Heart right ventricle (tissue), 16 donors: ENCODE results near the gene GALNS. TPM values are rescaled to one million over a fixed set of nuclear protein-coding genes. Genes with fewer than 3 reads are reported as not detected.

ENCODE experiments used
- ATAC-seq, 8 donors: fragments of 200-7000 bp; cut with Tn5 transposase; one replicate each; pipeline ENCODE4 v1.9.1; 2020; ENCODE audit warnings: mild to moderate bottlenecking in 8 of 8, moderate library complexity in 8 of 8, moderate number of reproducible peaks in 1 of 8
- DNase-seq, 2 donors: peaks; one replicate each; pipeline ENCODE4 v3.0.0-alpha.2; 2020
- H3K27ac ChIP-seq, 10 donors: fragments of 200-600 bp; sonication (generic) in 2 of 10; one replicate each; pipeline versions ENCODE4 v1.5.0 to v1.8.0; 2020 to 2022; ENCODE audit warnings: mild to moderate bottlenecking in 3 of 10
- H3K27me3 ChIP-seq, 7 donors: fragments of 200-600 bp; one replicate each; pipeline ENCODE4 v1.8.0; 2021 to 2022; ENCODE audit warnings: mild to moderate bottlenecking in 2 of 7
- H3K36me3 ChIP-seq, 9 donors: fragments of 200-600 bp; sonication (generic) in 1 of 9; one replicate each; pipeline versions ENCODE4 v1.5.0 to v1.8.0; 2020 to 2022; ENCODE audit warnings: mild to moderate bottlenecking in 2 of 9
- H3K4me1 ChIP-seq, 9 donors: fragments of 200-600 bp; sonication (generic) in 1 of 9; one replicate each; pipeline versions ENCODE4 v1.5.0 to v1.8.0; 2020 to 2022; ENCODE audit warnings: mild to moderate bottlenecking in 4 of 9
- H3K4me3 ChIP-seq, 10 donors: fragments of 200-600 bp; sonication (generic) in 2 of 10; one replicate each; pipeline versions ENCODE4 v1.5.0 to v1.8.0; 2020 to 2022; ENCODE audit warnings: mild to moderate bottlenecking in 7 of 10, moderate library complexity in 2 of 10
- H3K9me3 ChIP-seq, 11 donors: fragments of 200-600 bp in 10 of 11; sonication (generic) in 2 of 11; one replicate each; pipeline versions ENCODE4 v1.5.0 to v1.8.0; 2013 to 2022; ENCODE audit warnings: mild to moderate bottlenecking in 2 of 11, control low read depth in 1 of 11, moderate library complexity in 1 of 11
- WGBS, 2 donors: extraction: QIAGEN DNeasy Blood & Tissue Kit; methylation state at CpG; one replicate each; pipeline ENCODE4 v1.1.7; 2013; ENCODE audit warnings: inconsistent platforms in 1 of 2; 5-methylcytosine and 5-hydroxymethylcytosine counted together
- intact Hi-C, 10 donors: fragments of 100-400 bp; cut with DNase I; formaldehyde crosslinking; loops; one replicate each; pipeline versions ENCODE4 v1.11.1 to v1.14.2; 2022
- polyA plus RNA-seq, 2 donors: library from polyadenylated mRNA; stranded (reverse); fragments of 200-250 nt; gene quantifications; one replicate each; pipeline ENCODE4 v1.2.3, GENCODE V29; 2013
- total RNA-seq, 10 donors: library from RNA; stranded (reverse); fragmentation: NEBNext Ultra II Directional in 3 of 10; extraction: Animal tissue kit (Norgen Biotek cat#: 25700) in 3 of 10; gene quantifications; one replicate each; pipeline versions ENCODE4 v1.2.1 to v1.2.4, GENCODE V29; 2021 to 2023
- TF ChIP-seq, protein P1 (sequence below), 9 donors: fragments of 200-600 bp; sonication (generic) in 2 of 9; IDR thresholded peaks; one replicate each; pipeline versions ENCODE4 v1.5.0 to v1.8.0; 2021 to 2022; ENCODE audit warnings: antibody characterized with exemption in 9 of 9, mild to moderate bottlenecking in 5 of 9, moderate library complexity in 1 of 9
- donor health status: Arrhythmogenic right ventricular cardiomyopathy.
- donor health status: ischemic (EF 13 %, LVEDD 7.1; RV severe dilation, severe dysfunction).
- donor health status: healthy with polysubstance abuse.
- donor health status: DM: no; HTN: yes; CAD: no.
- donor health status: DM: no; HTN: no; CAD: no.
- donor health status: ischemic (EF 25% LVEDD 6.9; RV normal size, moderate dysfunction).
- donor health status: ischemic (EF 25% LVEDD 5.7; RV mildly dilated, moderate dysfunction).
- donor health status: healthy.
- donor health status: DM: yes; HTN: yes; CAD: no.
- donor health status: Ischemic cardiomyopathy.
- donor health status: ischemic (EF 35%, LVEDD 5.7; RV mildly dilated, moderate dysfunction).
- donor health status: nonischemic (EF 11% LVEDD 7.7; RV severe dilation, severe dysfunction).
- donor health status: DM: yes; HTN: yes; CAD: no.
- donor health status: PGD.
- donor health status: ischemic (EF 29% LVEDD 5.4; RV normal size, mild dysfunction).
- donor health status: nonischemic (EF 23%, LVEDD 6.1; RV moderate dilation, normal function).

The GALNS gene
- total and polyA plus RNA-seq, 12 donors = 11.5 to 18.7 (median 13.8) TPM

DNA sequence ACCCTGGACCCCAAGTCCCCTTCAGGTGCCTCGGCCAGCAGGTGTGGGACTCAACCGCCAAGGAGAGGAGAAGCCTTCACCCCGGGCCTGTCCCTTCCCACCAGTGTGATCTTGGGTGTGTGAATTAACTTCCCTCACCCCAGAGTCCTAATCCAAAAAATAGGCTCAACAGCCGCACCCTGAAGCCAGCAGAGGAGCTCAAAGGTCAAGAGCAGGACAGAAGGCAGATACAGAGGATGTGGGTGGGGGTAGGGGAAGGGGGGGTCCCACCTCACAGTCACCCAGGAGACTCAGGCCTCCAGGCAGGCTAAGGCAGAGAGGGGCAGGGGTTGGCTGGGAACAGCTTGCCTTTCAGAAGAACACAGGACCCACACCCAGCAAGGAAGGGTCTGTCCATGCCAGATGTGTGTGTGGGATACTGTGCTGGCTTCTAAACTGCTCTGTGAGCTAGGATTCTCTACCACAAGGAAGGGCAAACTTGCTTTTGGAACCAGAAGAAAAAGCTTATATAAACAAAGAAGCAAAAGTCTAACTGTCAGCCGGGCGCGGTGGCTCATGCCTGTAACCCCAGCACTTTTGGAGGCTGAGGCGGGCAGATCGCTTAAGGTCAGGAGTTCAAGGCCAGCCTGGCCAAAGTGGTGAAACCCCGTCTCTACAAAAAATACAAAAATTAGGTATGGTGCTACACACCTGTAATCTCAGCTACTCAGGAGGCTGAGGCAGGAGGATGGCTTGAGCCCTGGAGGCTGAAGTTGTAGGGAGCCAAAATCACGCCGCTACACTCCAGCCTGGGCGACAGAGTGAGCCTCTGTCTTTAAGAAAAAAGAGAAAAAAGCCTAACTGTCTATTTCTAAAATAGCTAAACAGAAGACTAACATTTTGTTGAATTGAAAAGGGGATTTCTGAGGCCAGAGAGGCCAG is 76.3 kb downstream of the GALNS start:
- Histone ChIP-seq H3K4me1 (peaks cover 12 to 66% (median 52%) of the 10 kb centered on the region in 9 donors), H3K27me3 (peaks cover 0 to 5% (median 0%) of the 10 kb centered on the region in 7 donors), H3K4me3 (peak overlapping the region in 1 of 10 donors; percentile 23), H3K27ac (peak overlapping the region in 3 of 10 donors; percentile 3 to 65 (median 29)), H3K36me3 (peaks cover 0 to 6% (median 0%) of the 10 kb centered on the region in 9 donors), H3K9me3 (no peaks in the 10 kb centered on the region)
- no peak for ATAC-seq
- TF ChIP-seq, protein P1, sequence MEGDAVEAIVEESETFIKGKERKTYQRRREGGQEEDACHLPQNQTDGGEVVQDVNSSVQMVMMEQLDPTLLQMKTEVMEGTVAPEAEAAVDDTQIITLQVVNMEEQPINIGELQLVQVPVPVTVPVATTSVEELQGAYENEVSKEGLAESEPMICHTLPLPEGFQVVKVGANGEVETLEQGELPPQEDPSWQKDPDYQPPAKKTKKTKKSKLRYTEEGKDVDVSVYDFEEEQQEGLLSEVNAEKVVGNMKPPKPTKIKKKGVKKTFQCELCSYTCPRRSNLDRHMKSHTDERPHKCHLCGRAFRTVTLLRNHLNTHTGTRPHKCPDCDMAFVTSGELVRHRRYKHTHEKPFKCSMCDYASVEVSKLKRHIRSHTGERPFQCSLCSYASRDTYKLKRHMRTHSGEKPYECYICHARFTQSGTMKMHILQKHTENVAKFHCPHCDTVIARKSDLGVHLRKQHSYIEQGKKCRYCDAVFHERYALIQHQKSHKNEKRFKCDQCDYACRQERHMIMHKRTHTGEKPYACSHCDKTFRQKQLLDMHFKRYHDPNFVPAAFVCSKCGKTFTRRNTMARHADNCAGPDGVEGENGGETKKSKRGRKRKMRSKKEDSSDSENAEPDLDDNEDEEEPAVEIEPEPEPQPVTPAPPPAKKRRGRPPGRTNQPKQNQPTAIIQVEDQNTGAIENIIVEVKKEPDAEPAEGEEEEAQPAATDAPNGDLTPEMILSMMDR (IDR thresholded peaks at IDR 0.05) = no peak
- intact Hi-C loops = loop anchor here in 1 of 10 donors (5.0 kb wide), 1 partner anchor 38 kb away; no protein-coding TSS in a partner anchor
- no peak for DNase-seq
- 81 to 85% methylated on average over 13 of the region's 13 CpGs for WGBS, 2 donors

DNA sequence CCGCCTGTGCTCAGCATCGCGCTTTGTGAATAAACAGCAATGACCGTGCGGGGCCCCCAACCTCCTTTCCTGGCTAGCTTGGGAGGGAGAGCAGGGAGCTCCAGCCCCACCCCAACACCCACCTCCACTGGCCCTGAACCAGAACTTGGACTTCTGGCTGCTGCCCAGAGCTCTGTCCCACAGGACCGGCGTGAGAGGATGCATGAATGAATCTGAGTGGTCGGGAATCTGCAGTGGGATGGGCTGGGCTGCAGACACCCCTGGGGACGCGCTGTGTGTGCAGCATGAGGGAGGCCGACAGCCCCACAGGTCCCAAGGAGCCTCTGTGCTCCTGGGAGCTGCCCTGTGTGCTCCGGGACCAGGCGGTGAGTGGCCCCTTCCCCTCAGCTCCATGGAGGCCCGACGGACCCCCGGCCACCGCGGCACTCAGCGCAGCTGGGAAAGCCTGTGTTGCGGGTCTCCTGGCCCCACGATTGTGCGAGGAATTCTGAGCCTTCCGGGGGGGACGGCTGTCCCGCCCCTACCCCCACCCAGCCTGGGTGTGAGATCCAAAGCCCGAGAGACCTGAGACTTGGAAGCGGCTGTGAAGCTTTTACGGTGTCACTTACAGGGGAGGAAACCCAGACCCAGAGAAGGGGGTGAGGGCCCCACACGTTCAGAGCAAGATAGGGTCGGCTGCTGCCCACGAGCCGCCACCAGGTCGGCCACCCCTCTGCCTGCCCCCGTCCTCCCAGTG is 77.2 kb downstream of the GALNS start:
- TF ChIP-seq, protein P1 (IDR thresholded peaks at IDR 0.05) = no peak
- 38 to 46% methylated on average over 34 of the region's 34 CpGs for WGBS, 2 donors
- DNase-seq (peak; percentile 72 to 77), ATAC-seq (peak; percentile 14 to 61 (median 43))
- intact Hi-C loops = loop anchor here in 1 of 10 donors (5.0 kb wide), 1 partner anchor 37 kb away; no protein-coding TSS in a partner anchor
- Histone ChIP-seq H3K4me1 (peaks cover 12 to 72% (median 54%) of the 10 kb centered on the region in 9 donors), H3K27ac (peak overlapping the region in 1 of 10 donors; percentile 65), H3K9me3 (no peaks in the 10 kb centered on the region), H3K27me3 (peaks cover 0 to 5% (median 0%) of the 10 kb centered on the region in 7 donors), H3K36me3 (peaks cover 0 to 6% (median 0%) of the 10 kb centered on the region in 9 donors), H3K4me3 (peak overlapping the region in 2 of 10 donors; percentile 18 to 22)

DNA sequence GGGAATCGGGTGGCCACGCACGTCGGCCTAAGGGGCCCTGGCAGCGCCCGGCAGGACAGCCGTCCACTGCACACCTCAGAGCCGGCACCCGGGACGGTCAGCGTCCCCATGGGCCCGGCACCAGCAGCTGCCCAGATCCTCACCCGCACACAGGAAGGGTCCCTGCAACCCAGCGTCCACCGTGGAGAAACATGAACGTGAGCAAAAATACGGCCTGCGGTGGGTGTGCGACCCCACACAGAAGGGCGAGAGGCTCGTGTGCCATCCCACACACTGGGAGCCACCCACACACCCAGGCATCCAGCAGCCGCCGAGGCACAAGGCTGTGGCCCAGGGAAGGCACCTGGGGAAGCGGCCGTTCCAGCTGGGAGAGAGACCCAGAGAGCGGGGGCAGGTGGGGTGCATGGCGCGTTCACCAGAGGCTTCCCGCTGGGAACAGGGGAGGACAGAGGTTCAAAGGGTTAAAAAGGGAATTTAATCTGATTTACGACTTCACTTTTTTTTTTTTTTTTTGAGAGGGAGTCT is 78.1 kb downstream of the GALNS start:
- ATAC-seq (no peak), DNase-seq (no peak)
- Histone ChIP-seq H3K9me3 (no peaks in the 10 kb centered on the region), H3K4me1 (peaks cover 19 to 77% (median 58%) of the 10 kb centered on the region in 9 donors), H3K4me3 (no peak overlapping the region), H3K27me3 (peaks cover 0 to 5% (median 0%) of the 10 kb centered on the region in 7 donors), H3K27ac (no peak overlapping the region), H3K36me3 (peaks cover 0 to 6% (median 0%) of the 10 kb centered on the region in 9 donors)
- TF ChIP-seq, protein P1 (IDR thresholded peaks at IDR 0.05) = no peak
- WGBS, 2 donors = 88 to 89% methylated on average over 30 of the region's 30 CpGs
- intact Hi-C loops = no loop called here

DNA sequence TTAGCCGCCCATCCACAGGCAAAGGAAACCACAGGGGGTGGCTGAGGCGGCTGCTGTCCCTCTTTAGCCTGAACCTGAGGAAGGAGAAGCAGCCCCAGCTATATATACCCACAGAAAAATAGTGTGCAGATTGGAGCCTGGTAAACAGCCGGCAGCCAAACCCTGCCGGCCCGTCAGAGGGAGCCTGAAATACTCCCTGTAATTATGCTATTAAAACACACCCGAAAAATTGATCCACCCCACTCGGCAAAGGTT is 78.5 kb downstream of the GALNS start:
- no peak for ATAC-seq
- Histone ChIP-seq H3K4me1 (peaks cover 19 to 77% (median 58%) of the 10 kb centered on the region in 9 donors), H3K36me3 (peaks cover 0 to 6% (median 0%) of the 10 kb centered on the region in 9 donors), H3K27me3 (peaks cover 0 to 5% (median 0%) of the 10 kb centered on the region in 7 donors), H3K27ac (no peak overlapping the region), H3K4me3 (no peak overlapping the region), H3K9me3 (no peaks in the 10 kb centered on the region)
- DNase-seq = no peak
- WGBS, 2 donors = 94 to 96% methylated on average over 7 of the region's 7 CpGs
- intact Hi-C loops = no loop called here
- TF ChIP-seq, protein P1 (IDR thresholded peaks at IDR 0.05) = no peak
